HepG2 (cell line): ENCODE data around the gene SLC6A7. TPM values are rescaled to one million over a fixed set of nuclear protein-coding genes. Genes with fewer than 3 reads are reported as not detected.

Experiments
- EP300 ChIP-seq, 3 experiments: sonication (generic) in 1 of 3; formaldehyde crosslinking in 1 of 3; IDR thresholded peaks; 2 replicates each; pipeline versions ENCODE4 v1.5.1 to v1.6.1; 2011 to 2020; ENCODE audit warnings: low read depth in 2 of 3, low read length in 2 of 3, borderline replicate concordance in 1 of 3, improper control_type of control experiment in 1 of 3, mild to moderate bottlenecking in 1 of 3, missing genetic modification reagents in 1 of 3, moderate library complexity in 1 of 3
- KIAA2018 ChIP-seq: sonication (generic); formaldehyde crosslinking; IDR thresholded peaks from 2 replicates; pipeline ENCODE4 v1.5.0; 2020; ENCODE audit warnings: mild to moderate bottlenecking, missing genetic modification reagents, borderline replicate concordance
- NBN ChIP-seq: fragments of 450-650 bp; conservative IDR thresholded peaks from 2 replicates; pipeline ENCODE4 v1.6.1; 2017
- XRCC5 ChIP-seq: fragments of 200-400 bp; formaldehyde crosslinking; optimal IDR thresholded peaks from 2 replicates; pipeline ENCODE3; 2017; ENCODE audit warnings: mild to moderate bottlenecking, low read length
- polyA plus RNA-seq, 8 experiments: library from polyadenylated mRNA; depleted of rRNA in 3 of 8; stranded (reverse) in 7 of 8; unstranded in 1 of 8; fragments of >200 nt; fragmentation: Illumina TruSeq in 4 of 8; extraction: Trizol in 4 of 8; gene quantifications; 2 replicates each; pipeline versions ENCODE4 v1.2.1 to v1.2.3, GENCODE V29; 2011 to 2016; ENCODE audit warnings: low read depth in 4 of 8, missing spikeins in 1 of 8, mixed read lengths in 1 of 8; ENCODE audit not compliant: insufficient read depth in 1 of 8
- total RNA-seq, 5 experiments: library from RNA; depleted of rRNA; stranded (reverse); fragments of >200 nt; fragmentation: Illumina TruSeq; extraction: Trizol; gene quantifications; 2 replicates each; pipeline ENCODE4 v1.2.3, GENCODE V29; 2016; ENCODE audit warnings: low read depth in 1 of 5
- TF ChIP-seq, protein P1 (sequence below): IDR thresholded peaks from 2 replicates; pipeline ENCODE4 v1.6.1; 2016; ENCODE audit warnings: low read depth, missing genetic modification reagents, missing compliant biosample characterization
- TF ChIP-seq, protein P2 (sequence below): sonication (generic); IDR thresholded peaks from 2 replicates; pipeline ENCODE4 v1.6.1; 2016; ENCODE audit warnings: low read depth, borderline replicate concordance

SLC6A7 gene
- total and polyA plus RNA-seq, 2 of the 13 experiments (the other 11 are each of a cell fraction or from before 2014, with no cell fraction given): not detected

DNA sequence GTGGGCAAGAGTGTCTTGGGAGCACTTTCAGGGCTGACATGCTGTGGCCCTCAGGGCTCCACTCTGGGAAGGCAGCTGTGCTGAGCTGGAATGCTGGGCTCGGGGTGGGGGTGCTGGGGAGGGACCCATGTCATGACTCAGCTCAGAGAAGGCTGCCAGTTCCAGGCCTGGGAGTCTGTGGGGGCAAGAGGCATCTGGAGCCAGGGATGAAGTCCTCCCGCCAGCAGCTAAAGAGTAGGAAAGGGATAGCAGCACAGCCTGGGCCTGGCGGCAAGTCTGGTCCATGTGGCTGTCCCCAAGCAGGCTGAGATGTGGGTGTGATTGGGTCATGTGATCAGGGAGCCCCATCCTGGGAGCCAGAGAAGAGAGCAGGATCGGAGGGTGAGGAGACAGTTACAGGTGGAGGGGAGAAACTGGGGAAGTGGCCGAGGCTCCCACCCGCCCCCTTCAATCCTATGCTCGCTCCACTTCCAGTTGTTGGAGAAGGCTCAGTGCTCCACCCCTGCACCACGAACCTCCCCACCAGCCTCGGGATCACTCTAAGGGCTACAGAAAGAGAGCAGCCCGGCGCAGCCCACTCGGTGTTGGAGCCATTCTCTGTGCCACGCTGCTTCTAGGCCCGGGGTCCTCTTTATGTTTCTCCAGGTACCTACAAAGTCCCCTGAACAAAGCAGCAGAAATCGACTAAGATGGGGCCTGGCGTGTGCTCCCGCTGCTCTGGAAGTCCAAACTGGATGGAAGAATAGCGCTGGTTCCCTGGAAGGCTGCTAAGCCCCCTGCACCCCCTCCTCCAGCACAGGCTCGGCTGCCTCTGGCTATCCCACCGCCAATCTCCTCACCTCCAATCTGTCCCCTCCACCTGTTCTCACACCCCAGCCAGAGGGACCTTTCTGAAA lies 46.3 kb upstream of the SLC6A7 start (continued):
- TF ChIP-seq, protein P1, sequence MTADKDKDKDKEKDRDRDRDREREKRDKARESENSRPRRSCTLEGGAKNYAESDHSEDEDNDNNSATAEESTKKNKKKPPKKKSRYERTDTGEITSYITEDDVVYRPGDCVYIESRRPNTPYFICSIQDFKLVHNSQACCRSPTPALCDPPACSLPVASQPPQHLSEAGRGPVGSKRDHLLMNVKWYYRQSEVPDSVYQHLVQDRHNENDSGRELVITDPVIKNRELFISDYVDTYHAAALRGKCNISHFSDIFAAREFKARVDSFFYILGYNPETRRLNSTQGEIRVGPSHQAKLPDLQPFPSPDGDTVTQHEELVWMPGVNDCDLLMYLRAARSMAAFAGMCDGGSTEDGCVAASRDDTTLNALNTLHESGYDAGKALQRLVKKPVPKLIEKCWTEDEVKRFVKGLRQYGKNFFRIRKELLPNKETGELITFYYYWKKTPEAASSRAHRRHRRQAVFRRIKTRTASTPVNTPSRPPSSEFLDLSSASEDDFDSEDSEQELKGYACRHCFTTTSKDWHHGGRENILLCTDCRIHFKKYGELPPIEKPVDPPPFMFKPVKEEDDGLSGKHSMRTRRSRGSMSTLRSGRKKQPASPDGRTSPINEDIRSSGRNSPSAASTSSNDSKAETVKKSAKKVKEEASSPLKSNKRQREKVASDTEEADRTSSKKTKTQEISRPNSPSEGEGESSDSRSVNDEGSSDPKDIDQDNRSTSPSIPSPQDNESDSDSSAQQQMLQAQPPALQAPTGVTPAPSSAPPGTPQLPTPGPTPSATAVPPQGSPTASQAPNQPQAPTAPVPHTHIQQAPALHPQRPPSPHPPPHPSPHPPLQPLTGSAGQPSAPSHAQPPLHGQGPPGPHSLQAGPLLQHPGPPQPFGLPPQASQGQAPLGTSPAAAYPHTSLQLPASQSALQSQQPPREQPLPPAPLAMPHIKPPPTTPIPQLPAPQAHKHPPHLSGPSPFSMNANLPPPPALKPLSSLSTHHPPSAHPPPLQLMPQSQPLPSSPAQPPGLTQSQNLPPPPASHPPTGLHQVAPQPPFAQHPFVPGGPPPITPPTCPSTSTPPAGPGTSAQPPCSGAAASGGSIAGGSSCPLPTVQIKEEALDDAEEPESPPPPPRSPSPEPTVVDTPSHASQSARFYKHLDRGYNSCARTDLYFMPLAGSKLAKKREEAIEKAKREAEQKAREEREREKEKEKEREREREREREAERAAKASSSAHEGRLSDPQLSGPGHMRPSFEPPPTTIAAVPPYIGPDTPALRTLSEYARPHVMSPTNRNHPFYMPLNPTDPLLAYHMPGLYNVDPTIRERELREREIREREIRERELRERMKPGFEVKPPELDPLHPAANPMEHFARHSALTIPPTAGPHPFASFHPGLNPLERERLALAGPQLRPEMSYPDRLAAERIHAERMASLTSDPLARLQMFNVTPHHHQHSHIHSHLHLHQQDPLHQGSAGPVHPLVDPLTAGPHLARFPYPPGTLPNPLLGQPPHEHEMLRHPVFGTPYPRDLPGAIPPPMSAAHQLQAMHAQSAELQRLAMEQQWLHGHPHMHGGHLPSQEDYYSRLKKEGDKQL (CRISPR knock-in tag): no peak
- TF ChIP-seq, protein P2, sequence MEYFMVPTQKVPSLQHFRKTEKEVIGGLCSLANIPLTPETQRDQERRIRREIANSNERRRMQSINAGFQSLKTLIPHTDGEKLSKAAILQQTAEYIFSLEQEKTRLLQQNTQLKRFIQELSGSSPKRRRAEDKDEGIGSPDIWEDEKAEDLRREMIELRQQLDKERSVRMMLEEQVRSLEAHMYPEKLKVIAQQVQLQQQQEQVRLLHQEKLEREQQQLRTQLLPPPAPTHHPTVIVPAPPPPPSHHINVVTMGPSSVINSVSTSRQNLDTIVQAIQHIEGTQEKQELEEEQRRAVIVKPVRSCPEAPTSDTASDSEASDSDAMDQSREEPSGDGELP: no peak
- no peak for TF ChIP-seq KIAA2018 (CRISPR knock-in tag)
- no peak for TF ChIP-seq NBN
- TF ChIP-seq EP300 (IDR thresholded peaks at IDR 0.05; ENCODE audit: low read depth in 2 of 2, low read length in 2 of 2): no peak
- TF ChIP-seq EP300 (CRISPR knock-in tag; IDR thresholded peaks at IDR 0.05; ENCODE audit: borderline replicate concordance): no peak
- TF ChIP-seq XRCC5: no peak
